ENCODE measurements around the gene MMS19. TPM values are rescaled to one million over a fixed set of nuclear protein-coding genes. Genes with fewer than 3 reads are reported as not detected.

The MMS19 gene
- 100 to 1,000 TPM in 1 of 6 donors, 10 to 100 TPM in 5; 62.5 to 148 (median 77.0) TPM for total RNA-seq

- TF ChIP-seq EP300 (IDR thresholded peaks at IDR 0.05): peak in 1 of 4 donors; percentile 42
- TF ChIP-seq CTCF (IDR thresholded peaks at IDR 0.05): peak in 3 of 6 experiments; percentile 19 to 37 (median 36)
- peak in 1 of 2 donors; percentile 70 for TF ChIP-seq POLR2AphosphoS5 (IDR thresholded peaks at IDR 0.05)
- TF ChIP-seq POLR2A (IDR thresholded peaks at IDR 0.05): peak; percentile 32 to 79 (median 59)
- peak; percentile 95 to 96 for ATAC-seq (ENCODE audit: low FRiP score in 2 of 2)
- H3K27ac ChIP-seq: peak within 1 kb of the TSS; percentile 91 to 97 (median 93)
Observed at GRCh38 chr10:97498076-97498840, at the start of gene MMS19. Gene MMS19, minus strand, starts transcription at chr10:97498422. Its CDS starts 38 bp downstream, at chr10:97498384.

GRCh38 chr10:97547962-97548361 is 49.7 kb upstream of the MMS19 start:
- no peak for DNase-seq

More at GRCh38 chr10:97498076-97498840, at the start of gene MMS19:
- peak within 1 kb of the TSS; percentile 82 to 97 (median 90) for H3K4me3 ChIP-seq
- H3K4me1 ChIP-seq: peaks cover 33 to 51% (median 48%) of the 10 kb centered on the region in 4 donors
- no peaks in the 10 kb centered on the region for H3K27me3 ChIP-seq
- no peaks in the 10 kb centered on the region for H3K9me3 ChIP-seq
- peaks cover 0 to 2% (median under 1%) of the 10 kb centered on the region in 4 donors for H3K36me3 ChIP-seq
- WGBS, 2 donors: 0% methylated on average over 15 to 66 of the region's 73 CpGs
- peak; percentile 99 to 100 for DNase-seq

GRCh38 chr10:97547271-97547600 is 49.0 kb upstream of the MMS19 start:
- Histone ChIP-seq H3K36me3 (no peaks in the 10 kb centered on the region), H3K4me3 (no peak overlapping the region), H3K27me3 (no peaks in the 10 kb centered on the region), H3K9me3 (no peaks in the 10 kb centered on the region), H3K27ac (no peak overlapping the region), H3K4me1 (peaks cover 20 to 45% (median 26%) of the 10 kb centered on the region in 4 donors)
- whole genome bisulfite sequencing, 2 donors: 72 to 75% methylated on average over 4 of the region's 4 CpGs
- DNase-seq: no peak
- ATAC-seq (ENCODE audit: low FRiP score in 2 of 2): no peak
- TF ChIP-seq POLR2A (IDR thresholded peaks at IDR 0.05): no peak
- no peak for TF ChIP-seq POLR2AphosphoS5 (IDR thresholded peaks at IDR 0.05)
- TF ChIP-seq EP300 (IDR thresholded peaks at IDR 0.05): no peak
- no peak for TF ChIP-seq CTCF (IDR thresholded peaks at IDR 0.05)

More at GRCh38 chr10:97547962-97548361, 49.7 kb upstream of the MMS19 start:
- H3K27me3 ChIP-seq: no peaks in the 10 kb centered on the region
- no peaks in the 10 kb centered on the region for H3K9me3 ChIP-seq
- no peaks in the 10 kb centered on the region for H3K36me3 ChIP-seq
- H3K27ac ChIP-seq: no peak overlapping the region
- ATAC-seq (ENCODE audit: low FRiP score in 2 of 2): peak in 1 of 2 donors; percentile 34
- peaks cover 13 to 37% (median 19%) of the 10 kb centered on the region in 4 donors for H3K4me1 ChIP-seq
- TF ChIP-seq EP300 (IDR thresholded peaks at IDR 0.05) (no peak), CTCF (IDR thresholded peaks at IDR 0.05) (no peak)
- 71 to 78% methylated on average over 4 of the region's 4 CpGs for WGBS, 2 donors
- H3K4me3 ChIP-seq: no peak overlapping the region

GRCh38 chr10:97546456-97547270 is 48.4 kb upstream of the MMS19 start:
- ATAC-seq (ENCODE audit: low FRiP score in 2 of 2): no peak
- DNase-seq: no peak
- WGBS, 2 donors: 84 to 85% methylated on average over 18 of the region's 18 CpGs
- no peak for TF ChIP-seq EP300 (IDR thresholded peaks at IDR 0.05)
- TF ChIP-seq POLR2AphosphoS5 (IDR thresholded peaks at IDR 0.05): no peak
- no peak for TF ChIP-seq POLR2A (IDR thresholded peaks at IDR 0.05)
- TF ChIP-seq CTCF (IDR thresholded peaks at IDR 0.05): no peak
- Histone ChIP-seq H3K27me3 (no peaks in the 10 kb centered on the region), H3K4me3 (no peak overlapping the region), H3K4me1 (peaks cover 25 to 50% (median 31%) of the 10 kb centered on the region in 4 donors), H3K9me3 (no peaks in the 10 kb centered on the region), H3K36me3 (no peaks in the 10 kb centered on the region), H3K27ac (no peak overlapping the region)

All from upper lobe of left lung (tissue), 6 donors.